Activated naive CD4-positive, alpha-beta T cell treated with anti-CD3 and anti-CD28 coated beads, Interleukin-2, amount 10 ng/mL, durations not matched to agents 7 days and 5 days (primary cell): Measurements from ENCODE around the gene AFTPH.

Source experiments
- CTCF ChIA-PET: fragments of 350-600 bp; sonication (Branson Sonifier 250); formaldehyde crosslinking; loops from one replicate; lab custom pipeline; 2021; ENCODE audit warnings: antibody characterized with exemption; lab: Charles Lee
- DNase-seq: peaks from one replicate; pipeline ENCODE4 v3.0.0-alpha.2; 2020
- H3K27ac Mint-ChIP-seq: one replicate; pipeline ENCODE4 v1.8.0; 2021; ENCODE audit warnings: mild to moderate bottlenecking, moderate library complexity, mixed read lengths
- H3K27me3 Mint-ChIP-seq: one replicate; pipeline ENCODE4 v1.8.0; 2021; ENCODE audit warnings: mild to moderate bottlenecking, mixed read lengths
- H3K36me3 Mint-ChIP-seq: one replicate; pipeline ENCODE4 v1.8.0; 2021; ENCODE audit warnings: mixed read lengths
- H3K4me1 Mint-ChIP-seq: one replicate; pipeline ENCODE4 v1.8.0; 2021; ENCODE audit warnings: mixed read lengths
- H3K4me3 Mint-ChIP-seq: one replicate; pipeline ENCODE4 v1.8.0; 2021; ENCODE audit warnings: mild to moderate bottlenecking, moderate library complexity, mixed read lengths
- H3K9me3 Mint-ChIP-seq: one replicate; pipeline ENCODE4 v1.8.0; 2021; ENCODE audit warnings: mixed read lengths

The AFTPH gene

GRCh38 chr2:64623242-64623850 is 99.2 kb downstream of the AFTPH start:
- no peak overlapping the region for H3K4me3 Mint-ChIP-seq
- H3K27ac Mint-ChIP-seq, result no peak overlapping the region
- peaks cover 33% of the 10 kb centered on the region for H3K27me3 Mint-ChIP-seq
- H3K9me3 Mint-ChIP-seq, result no peaks in the 10 kb centered on the region
- DNase-seq, result no peak
- CTCF ChIA-PET, result interaction anchor here (1.0 to 1.2 kb wide), 2 partner anchors 16 to 41 kb away, joined by 4 read pairs; no protein-coding TSS in a partner anchor
- no peaks in the 10 kb centered on the region for H3K36me3 Mint-ChIP-seq
- peaks cover 4% of the 10 kb centered on the region for H3K4me1 Mint-ChIP-seq

- Mint-ChIP-seq H3K4me1 (peaks cover 4% of the 10 kb centered on the region), H3K4me3 (no peak overlapping the region), H3K27ac (no peak overlapping the region), H3K27me3 (peaks cover 33% of the 10 kb centered on the region), H3K9me3 (no peaks in the 10 kb centered on the region), H3K36me3 (no peaks in the 10 kb centered on the region)
- DNase-seq, result peak; percentile 14
- CTCF ChIA-PET, result interaction anchor here (1.0 to 1.2 kb wide), 2 partner anchors 16 to 41 kb away, joined by 4 read pairs; no protein-coding TSS in a partner anchor
Measured at GRCh38 chr2:64624108-64624610, 100.0 kb downstream of the AFTPH start.

- Mint-ChIP-seq H3K27ac (no peak overlapping the region), H3K36me3 (no peaks in the 10 kb centered on the region), H3K4me1 (peaks cover 4% of the 10 kb centered on the region), H3K27me3 (peaks cover 27% of the 10 kb centered on the region), H3K9me3 (no peaks in the 10 kb centered on the region), H3K4me3 (no peak overlapping the region)
- CTCF ChIA-PET, result interaction anchor here (1.8 kb wide), 1 partner anchor 206 kb away, joined by 6 read pairs; no protein-coding TSS in a partner anchor
- peak; percentile 11 for DNase-seq
Measured at GRCh38 chr2:64624862-64625261, 100.7 kb downstream of the AFTPH start.

GRCh38 chr2:64625299-64626145 is 101.4 kb downstream of the AFTPH start:
- Mint-ChIP-seq H3K36me3 (no peaks in the 10 kb centered on the region), H3K4me3 (no peak overlapping the region), H3K9me3 (no peaks in the 10 kb centered on the region), H3K27me3 (peaks cover 27% of the 10 kb centered on the region), H3K27ac (no peak overlapping the region), H3K4me1 (peaks cover 4% of the 10 kb centered on the region)
- CTCF ChIA-PET, result interaction anchor here (0.7 to 1.8 kb wide), 5 partner anchors 14 to 206 kb away, joined by 3 to 6 read pairs (median 3); no protein-coding TSS in a partner anchor
- DNase-seq, result peak; percentile 16

- Mint-ChIP-seq H3K36me3 (peaks cover 6% of the 10 kb centered on the region), H3K4me1 (peaks cover 4% of the 10 kb centered on the region), H3K27ac (no peak overlapping the region), H3K4me3 (no peak overlapping the region), H3K27me3 (peaks cover 27% of the 10 kb centered on the region), H3K9me3 (no peaks in the 10 kb centered on the region)
- CTCF ChIA-PET, result interaction anchor here (0.7 to 1.8 kb wide), 5 partner anchors 13 to 205 kb away, joined by 3 to 6 read pairs (median 3); no protein-coding TSS in a partner anchor
- peak; percentile 7 for DNase-seq
Measured at GRCh38 chr2:64626146-64626809, 102.2 kb downstream of the AFTPH start.

- Mint-ChIP-seq H3K4me3 (no peak overlapping the region), H3K9me3 (no peaks in the 10 kb centered on the region), H3K27me3 (peaks cover 26% of the 10 kb centered on the region), H3K27ac (no peak overlapping the region), H3K4me1 (peaks cover 4% of the 10 kb centered on the region), H3K36me3 (peaks cover 6% of the 10 kb centered on the region)
- CTCF ChIA-PET, result interaction anchor here (1.8 kb wide), 1 partner anchor 19 kb away, joined by 5 read pairs; no protein-coding TSS in a partner anchor
- peak; percentile 17 for DNase-seq
Measured at GRCh38 chr2:64626963-64627760, 103.0 kb downstream of the AFTPH start.

GRCh38 chr2:64627860-64628841 is 104.0 kb downstream of the AFTPH start:
- no peaks in the 10 kb centered on the region for H3K9me3 Mint-ChIP-seq
- CTCF ChIA-PET, result interaction anchor here (0.7 to 1.0 kb wide), 2 partner anchors 11 to 21 kb away, joined by 3 to 6 read pairs; no protein-coding TSS in a partner anchor
- peak; percentile 13 for DNase-seq
- H3K27ac Mint-ChIP-seq, result no peak overlapping the region
- H3K27me3 Mint-ChIP-seq, result peaks cover 20% of the 10 kb centered on the region
- H3K36me3 Mint-ChIP-seq, result peaks cover 6% of the 10 kb centered on the region
- no peak overlapping the region for H3K4me3 Mint-ChIP-seq
- H3K4me1 Mint-ChIP-seq, result peaks cover 4% of the 10 kb centered on the region

- CTCF ChIA-PET, result interaction anchor here (0.7 to 1.0 kb wide), 2 partner anchors 13 to 22 kb away, joined by 3 to 6 read pairs; no protein-coding TSS in a partner anchor
- Mint-ChIP-seq H3K27ac (no peak overlapping the region), H3K4me3 (no peak overlapping the region), H3K36me3 (peaks cover 10% of the 10 kb centered on the region), H3K4me1 (peaks cover 4% of the 10 kb centered on the region), H3K27me3 (peaks cover 10% of the 10 kb centered on the region), H3K9me3 (no peaks in the 10 kb centered on the region)
- DNase-seq, result peak; percentile 11
Measured at GRCh38 chr2:64629329-64629781, 105.2 kb downstream of the AFTPH start.

GRCh38 chr2:64629875-64630274 is 105.7 kb downstream of the AFTPH start:
- CTCF ChIA-PET, result interaction anchor here (1.1 to 1.2 kb wide), 2 partner anchors 11 to 16 kb away, joined by 3 read pairs; no protein-coding TSS in a partner anchor
- H3K4me1 Mint-ChIP-seq, result peaks cover 4% of the 10 kb centered on the region
- no peak overlapping the region for H3K27ac Mint-ChIP-seq
- DNase-seq, result no peak
- peaks cover 14% of the 10 kb centered on the region for H3K36me3 Mint-ChIP-seq
- no peaks in the 10 kb centered on the region for H3K9me3 Mint-ChIP-seq
- H3K4me3 Mint-ChIP-seq, result no peak overlapping the region
- peaks cover 5% of the 10 kb centered on the region for H3K27me3 Mint-ChIP-seq

- no peaks in the 10 kb centered on the region for H3K9me3 Mint-ChIP-seq
- CTCF ChIA-PET, result interaction anchor here (1.1 to 1.2 kb wide), 2 partner anchors 12 to 16 kb away, joined by 3 read pairs; no protein-coding TSS in a partner anchor
- no peak overlapping the region for H3K4me3 Mint-ChIP-seq
- H3K27me3 Mint-ChIP-seq, result no peaks in the 10 kb centered on the region
- H3K4me1 Mint-ChIP-seq, result peaks cover 8% of the 10 kb centered on the region
- DNase-seq, result peak; percentile 17
- H3K27ac Mint-ChIP-seq, result no peak overlapping the region
- H3K36me3 Mint-ChIP-seq, result peaks cover 18% of the 10 kb centered on the region
Measured at GRCh38 chr2:64630752-64631151, 106.6 kb downstream of the AFTPH start.

- Mint-ChIP-seq H3K36me3 (peaks cover 27% of the 10 kb centered on the region), H3K9me3 (no peaks in the 10 kb centered on the region), H3K27ac (no peak overlapping the region), H3K27me3 (no peaks in the 10 kb centered on the region), H3K4me3 (no peak overlapping the region), H3K4me1 (peaks cover 13% of the 10 kb centered on the region)
- no peak for DNase-seq
- CTCF ChIA-PET, result no interaction called here
Measured at GRCh38 chr2:64631771-64632170, 107.6 kb downstream of the AFTPH start.
